Stomach (tissue), 9 donors: ENCODE measurements around the gene CLIP4. TPM values are rescaled to one million over a fixed set of nuclear protein-coding genes. Genes with fewer than 3 reads are reported as not detected.
"Not testable (repeated sequence)": the region's sequence is repeated elsewhere in the genome, so short reads cannot be mapped to it uniquely, and the experiment has no call there.

ENCODE experiments used
- DNase-seq, 2 donors: peaks; one replicate each; pipeline versions ENCODE4 v3.0.0 to v3.0.0-alpha.2; 2013 to 2019
- H3K27ac ChIP-seq, 5 donors: fragments of 200-600 bp in 4 of 5; sonication (generic) in 4 of 5; one replicate each; pipeline ENCODE4 v1.5.1; 2013 to 2019; ENCODE audit warnings: mild to moderate bottlenecking in 1 of 5, moderate library complexity in 1 of 5
- H3K27me3 ChIP-seq, 3 donors: fragments of 200-600 bp; sonication (generic); one replicate each; pipeline ENCODE4 v1.5.1; 2017 to 2019; ENCODE audit warnings: mixed run types in 1 of 3
- H3K36me3 ChIP-seq, 4 donors: fragments of 200-600 bp; sonication (generic); 1 replicate in 3 of 4; 2 replicates in 1 of 4; pipeline ENCODE4 v1.5.1; 2016 to 2019
- H3K4me1 ChIP-seq, 4 donors: fragments of 200-600 bp; sonication (generic); one replicate each; pipeline ENCODE4 v1.5.1; 2016 to 2019
- H3K4me3 ChIP-seq, 4 donors: fragments of 200-600 bp; sonication (generic) in 3 of 4; one replicate each; pipeline ENCODE4 v1.5.1; 2016 to 2019; ENCODE audit warnings: mild to moderate bottlenecking in 1 of 4
- H3K9me3 ChIP-seq, 4 donors: fragments of 200-600 bp; sonication (generic); one replicate each; pipeline ENCODE4 v1.5.1; 2016 to 2019
- EP300 ChIP-seq: sonication (generic); formaldehyde crosslinking; IDR thresholded peaks from one replicate; pipeline ENCODE4 v1.6.1; 2017; ENCODE audit warnings: antibody characterized with exemption
- POLR2A ChIP-seq, 4 donors: fragments of 450-650 bp; IDR thresholded peaks; one replicate each; pipeline ENCODE4 v1.6.1; 2016; ENCODE audit warnings: antibody characterized with exemption in 4 of 4, control low read depth in 2 of 4, mild to moderate bottlenecking in 1 of 4, moderate library complexity in 1 of 4
- POLR2AphosphoS5 ChIP-seq, 3 donors: sonication (generic); formaldehyde crosslinking; IDR thresholded peaks; one replicate each; pipeline ENCODE4 v1.6.1; 2016; ENCODE audit warnings: antibody characterized with exemption in 3 of 3
- WGBS, 5 donors: extraction: QIAGEN DNeasy Blood & Tissue Kit in 3 of 5; methylation state at CpG; one replicate each; pipeline versions ENCODE4 v1.1.5 to v1.1.7; 2013 to 2018; 5-methylcytosine and 5-hydroxymethylcytosine counted together
- intact Hi-C: fragments of 100-400 bp; cut with DNase I; formaldehyde crosslinking; loops from one replicate; pipeline ENCODE4 v1.15.1; 2023; ENCODE audit warnings: low total_unique reads
- polyA plus RNA-seq, 3 donors: library from polyadenylated mRNA; stranded (reverse); fragments of 200-250 nt; gene quantifications; one replicate each; pipeline ENCODE4 v1.2.3, GENCODE V29; 2013
- total RNA-seq, 5 donors: library from RNA; depleted of rRNA; stranded (reverse); fragments of >200 nt; gene quantifications; one replicate each; pipeline versions ENCODE4 v1.1.0 to v1.2.3, GENCODE V29; 2014 to 2016
- TF ChIP-seq, protein P1 (sequence below), 7 experiments: fragments of 450-650 bp in 4 of 7; fragments of 200-600 bp in 3 of 7; sonication (generic) in 3 of 7; IDR thresholded peaks; one replicate each; pipeline ENCODE4 v1.5.1; 2016 to 2019; ENCODE audit warnings: antibody characterized with exemption in 7 of 7, control low read depth in 2 of 7, mild to moderate bottlenecking in 1 of 7
- donor health status: healthy with polysubstance abuse.
- donor health status: Bipolar disorder and iron deficiency.
- donor health status: healthy.

The CLIP4 gene
- total and polyA plus RNA-seq, 8 donors: 6.8 to 69.6 (median 15.1) TPM

DNA sequence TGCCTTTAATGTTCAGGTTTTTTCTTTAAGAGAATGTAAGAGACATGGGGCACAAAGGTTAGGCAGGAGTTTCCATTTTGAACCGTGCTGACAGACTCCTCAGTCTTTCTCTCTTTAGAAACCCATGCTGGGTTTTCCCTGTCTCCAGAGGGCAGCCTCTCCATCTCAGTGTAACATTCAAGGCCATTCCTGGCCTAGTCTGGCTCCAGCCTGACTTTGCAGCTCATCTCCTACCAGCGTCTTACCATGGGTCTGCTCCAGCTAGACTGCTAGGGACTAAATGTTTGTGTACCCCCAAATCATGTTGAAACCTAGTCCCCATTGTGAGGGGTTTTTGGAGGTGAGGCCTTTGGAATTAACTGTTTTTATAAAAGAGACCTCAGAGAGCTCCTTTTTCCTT lies 9.8 kb upstream of the CLIP4 start:
- no peak overlapping the region for H3K4me3 ChIP-seq
- DNase-seq: no peak
- WGBS, 5 donors: 38 to 63% (median 48%) methylated on average over 2 of the region's 2 CpGs
- no peaks in the 10 kb centered on the region for H3K27me3 ChIP-seq
- H3K4me1 ChIP-seq: no peaks in the 10 kb centered on the region
- intact Hi-C loops: no loop called here
- TF ChIP-seq, protein P1, sequence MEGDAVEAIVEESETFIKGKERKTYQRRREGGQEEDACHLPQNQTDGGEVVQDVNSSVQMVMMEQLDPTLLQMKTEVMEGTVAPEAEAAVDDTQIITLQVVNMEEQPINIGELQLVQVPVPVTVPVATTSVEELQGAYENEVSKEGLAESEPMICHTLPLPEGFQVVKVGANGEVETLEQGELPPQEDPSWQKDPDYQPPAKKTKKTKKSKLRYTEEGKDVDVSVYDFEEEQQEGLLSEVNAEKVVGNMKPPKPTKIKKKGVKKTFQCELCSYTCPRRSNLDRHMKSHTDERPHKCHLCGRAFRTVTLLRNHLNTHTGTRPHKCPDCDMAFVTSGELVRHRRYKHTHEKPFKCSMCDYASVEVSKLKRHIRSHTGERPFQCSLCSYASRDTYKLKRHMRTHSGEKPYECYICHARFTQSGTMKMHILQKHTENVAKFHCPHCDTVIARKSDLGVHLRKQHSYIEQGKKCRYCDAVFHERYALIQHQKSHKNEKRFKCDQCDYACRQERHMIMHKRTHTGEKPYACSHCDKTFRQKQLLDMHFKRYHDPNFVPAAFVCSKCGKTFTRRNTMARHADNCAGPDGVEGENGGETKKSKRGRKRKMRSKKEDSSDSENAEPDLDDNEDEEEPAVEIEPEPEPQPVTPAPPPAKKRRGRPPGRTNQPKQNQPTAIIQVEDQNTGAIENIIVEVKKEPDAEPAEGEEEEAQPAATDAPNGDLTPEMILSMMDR (IDR thresholded peaks at IDR 0.05): no peak
- TF ChIP-seq EP300 (no peak), POLR2A (IDR thresholded peaks at IDR 0.05) (no peak), POLR2AphosphoS5 (IDR thresholded peaks at IDR 0.05) (no peak)
- H3K27ac ChIP-seq: no peak overlapping the region
- H3K9me3 ChIP-seq: no peaks in the 10 kb centered on the region
- H3K36me3 ChIP-seq: no peaks in the 10 kb centered on the region

DNA sequence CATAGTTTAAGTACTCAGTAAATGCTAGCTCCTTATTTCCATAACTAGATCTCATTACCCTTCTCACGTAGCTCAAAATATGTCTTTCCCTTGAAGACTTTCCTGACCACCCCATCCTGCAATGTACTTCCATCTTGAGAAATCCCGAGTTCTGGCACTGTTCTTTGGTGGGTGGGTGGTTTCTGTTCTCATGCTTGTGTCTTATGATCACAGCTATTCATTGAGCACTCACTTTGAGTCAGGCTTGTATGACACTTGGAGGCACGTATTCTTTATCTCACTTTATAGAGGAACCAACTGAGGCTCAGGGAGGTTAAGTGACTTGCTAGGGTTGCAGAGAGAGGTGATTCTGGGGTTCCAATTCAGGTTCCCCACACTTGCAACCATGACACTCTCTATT lies 9.0 kb upstream of the CLIP4 start:
- Histone ChIP-seq H3K9me3 (no peaks in the 10 kb centered on the region), H3K4me1 (no peaks in the 10 kb centered on the region), H3K4me3 (no peak overlapping the region), H3K27ac (no peak overlapping the region), H3K27me3 (no peaks in the 10 kb centered on the region), H3K36me3 (no peaks in the 10 kb centered on the region)
- DNase-seq: no peak
- intact Hi-C loops: no loop called here
- no peak for TF ChIP-seq EP300
- TF ChIP-seq, protein P1 (IDR thresholded peaks at IDR 0.05): no peak
- TF ChIP-seq POLR2AphosphoS5 (IDR thresholded peaks at IDR 0.05): no peak
- TF ChIP-seq POLR2A (IDR thresholded peaks at IDR 0.05): no peak
- 75 to 87% (median 80%) methylated on average over 3 of the region's 3 CpGs for WGBS, 5 donors

DNA sequence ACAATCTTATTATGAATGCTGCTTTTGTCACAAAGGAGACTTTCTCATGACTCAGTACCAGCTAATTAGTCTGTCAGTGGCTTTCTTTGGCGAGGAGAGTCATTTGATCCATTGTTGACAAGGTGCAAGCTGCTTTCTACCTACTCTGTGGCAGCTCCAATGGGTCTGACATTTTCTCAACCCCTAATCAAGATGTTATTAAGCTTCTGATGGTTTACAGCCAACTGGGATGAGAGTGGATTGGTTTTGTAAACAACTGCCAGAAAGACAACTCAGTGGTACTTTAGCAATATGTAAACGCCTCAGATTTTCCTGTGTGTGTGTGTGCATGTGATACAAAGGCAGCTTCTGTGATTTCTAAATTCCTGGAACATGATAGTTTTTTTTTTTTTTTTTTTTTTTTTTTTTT lies 8.2 kb upstream of the CLIP4 start:
- no peaks in the 10 kb centered on the region for H3K27me3 ChIP-seq
- H3K27ac ChIP-seq: no peak overlapping the region
- no peaks in the 10 kb centered on the region for H3K4me1 ChIP-seq
- H3K36me3 ChIP-seq: no peaks in the 10 kb centered on the region
- H3K4me3 ChIP-seq: no peak overlapping the region
- no peaks in the 10 kb centered on the region for H3K9me3 ChIP-seq
- DNase-seq: no peak
- TF ChIP-seq POLR2AphosphoS5 (IDR thresholded peaks at IDR 0.05): no peak
- no peak for TF ChIP-seq POLR2A (IDR thresholded peaks at IDR 0.05)
- TF ChIP-seq, protein P1 (IDR thresholded peaks at IDR 0.05): no peak
- no peak for TF ChIP-seq EP300
- 35 to 55% (median 37%) methylated on average over 2 of the region's 2 CpGs for WGBS, 5 donors
- intact Hi-C loops: no loop called here

DNA sequence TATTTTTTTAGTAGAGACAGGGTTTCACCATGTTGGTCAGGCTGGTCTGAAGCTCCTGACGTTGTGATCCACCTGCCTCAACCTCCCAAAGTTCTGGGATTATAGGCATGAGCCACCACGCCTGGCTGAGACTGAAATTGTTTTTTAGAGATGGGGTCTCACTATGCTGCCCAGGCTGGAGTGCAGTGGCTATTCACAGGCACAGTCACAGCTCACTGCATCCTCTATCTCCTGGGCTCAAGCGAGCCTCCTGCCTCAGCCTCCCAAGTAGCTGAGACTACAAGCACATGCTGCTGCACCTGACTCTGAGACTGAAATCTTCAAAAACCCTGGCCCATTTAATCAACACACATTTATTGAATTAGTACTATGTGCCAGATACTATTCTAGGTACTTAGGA lies 7.7 kb upstream of the CLIP4 start:
- H3K27me3 ChIP-seq, H3K4me3 ChIP-seq, H3K4me1 ChIP-seq, H3K36me3 ChIP-seq, DNase-seq, H3K9me3 ChIP-seq, intact Hi-C loops, H3K27ac ChIP-seq: not testable (repeated sequence)
- 84 to 97% (median 93%) methylated on average over 3 of the region's 3 CpGs for WGBS, 5 donors

DNA sequence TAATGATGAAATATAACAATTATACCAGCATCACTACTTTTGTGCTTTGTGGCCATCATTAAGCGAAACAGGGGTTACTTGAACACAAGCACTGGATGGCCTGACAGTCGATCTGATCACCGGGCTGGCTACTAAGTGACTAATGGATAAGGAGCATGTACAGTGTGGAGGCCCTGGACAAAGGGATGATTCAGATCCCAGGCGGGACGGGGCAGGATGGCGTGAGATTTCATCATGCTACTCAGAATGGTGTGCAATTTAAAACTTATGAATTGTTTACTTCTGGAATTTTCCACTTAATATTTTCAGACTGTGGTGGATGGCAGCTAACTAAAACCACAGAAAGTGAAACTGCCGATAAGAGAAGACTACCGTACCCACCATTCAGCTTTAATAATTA lies 7.0 kb upstream of the CLIP4 start:
- TF ChIP-seq POLR2A (IDR thresholded peaks at IDR 0.05): no peak
- TF ChIP-seq EP300: no peak
- TF ChIP-seq, protein P1 (IDR thresholded peaks at IDR 0.05): no peak
- no peak for TF ChIP-seq POLR2AphosphoS5 (IDR thresholded peaks at IDR 0.05)
- H3K9me3 ChIP-seq: no peaks in the 10 kb centered on the region
- H3K36me3 ChIP-seq: no peaks in the 10 kb centered on the region
- no peak overlapping the region for H3K4me3 ChIP-seq
- no peak for DNase-seq
- H3K4me1 ChIP-seq: no peaks in the 10 kb centered on the region
- no peak overlapping the region for H3K27ac ChIP-seq
- WGBS, 5 donors: 78 to 89% (median 85%) methylated on average over 8 of the region's 8 CpGs
- intact Hi-C loops: no loop called here
- H3K27me3 ChIP-seq: no peaks in the 10 kb centered on the region
